Measurements from ENCODE around the gene EMX1.

- peak; percentile 100 for TF ChIP-seq EZH2 (IDR thresholded peaks at IDR 0.05; ENCODE audit: low read length, unreplicated experiment)
- TF ChIP-seq, protein P1, sequence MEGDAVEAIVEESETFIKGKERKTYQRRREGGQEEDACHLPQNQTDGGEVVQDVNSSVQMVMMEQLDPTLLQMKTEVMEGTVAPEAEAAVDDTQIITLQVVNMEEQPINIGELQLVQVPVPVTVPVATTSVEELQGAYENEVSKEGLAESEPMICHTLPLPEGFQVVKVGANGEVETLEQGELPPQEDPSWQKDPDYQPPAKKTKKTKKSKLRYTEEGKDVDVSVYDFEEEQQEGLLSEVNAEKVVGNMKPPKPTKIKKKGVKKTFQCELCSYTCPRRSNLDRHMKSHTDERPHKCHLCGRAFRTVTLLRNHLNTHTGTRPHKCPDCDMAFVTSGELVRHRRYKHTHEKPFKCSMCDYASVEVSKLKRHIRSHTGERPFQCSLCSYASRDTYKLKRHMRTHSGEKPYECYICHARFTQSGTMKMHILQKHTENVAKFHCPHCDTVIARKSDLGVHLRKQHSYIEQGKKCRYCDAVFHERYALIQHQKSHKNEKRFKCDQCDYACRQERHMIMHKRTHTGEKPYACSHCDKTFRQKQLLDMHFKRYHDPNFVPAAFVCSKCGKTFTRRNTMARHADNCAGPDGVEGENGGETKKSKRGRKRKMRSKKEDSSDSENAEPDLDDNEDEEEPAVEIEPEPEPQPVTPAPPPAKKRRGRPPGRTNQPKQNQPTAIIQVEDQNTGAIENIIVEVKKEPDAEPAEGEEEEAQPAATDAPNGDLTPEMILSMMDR (conservative IDR thresholded peaks at IDR 0.05; ENCODE audit: low read depth, low read length): no peak
- peak; percentile 89 for TF ChIP-seq EZH2phosphoT487 (IDR thresholded peaks at IDR 0.05; ENCODE audit: borderline replicate concordance, low read length)
Measured at GRCh38 chr2:72917877-72918553, 696 bp downstream of the EMX1 start.
